ENCODE measurements around the gene EEF2K. TPM values are rescaled to one million over a fixed set of nuclear protein-coding genes. Genes with fewer than 3 reads are reported as not detected.

The EEF2K gene
- total and polyA plus RNA-seq, 2 of the 13 experiments (the other 11 are each of a cell fraction or from before 2014, with no cell fraction given): 22.0 to 23.8 TPM

DNA sequence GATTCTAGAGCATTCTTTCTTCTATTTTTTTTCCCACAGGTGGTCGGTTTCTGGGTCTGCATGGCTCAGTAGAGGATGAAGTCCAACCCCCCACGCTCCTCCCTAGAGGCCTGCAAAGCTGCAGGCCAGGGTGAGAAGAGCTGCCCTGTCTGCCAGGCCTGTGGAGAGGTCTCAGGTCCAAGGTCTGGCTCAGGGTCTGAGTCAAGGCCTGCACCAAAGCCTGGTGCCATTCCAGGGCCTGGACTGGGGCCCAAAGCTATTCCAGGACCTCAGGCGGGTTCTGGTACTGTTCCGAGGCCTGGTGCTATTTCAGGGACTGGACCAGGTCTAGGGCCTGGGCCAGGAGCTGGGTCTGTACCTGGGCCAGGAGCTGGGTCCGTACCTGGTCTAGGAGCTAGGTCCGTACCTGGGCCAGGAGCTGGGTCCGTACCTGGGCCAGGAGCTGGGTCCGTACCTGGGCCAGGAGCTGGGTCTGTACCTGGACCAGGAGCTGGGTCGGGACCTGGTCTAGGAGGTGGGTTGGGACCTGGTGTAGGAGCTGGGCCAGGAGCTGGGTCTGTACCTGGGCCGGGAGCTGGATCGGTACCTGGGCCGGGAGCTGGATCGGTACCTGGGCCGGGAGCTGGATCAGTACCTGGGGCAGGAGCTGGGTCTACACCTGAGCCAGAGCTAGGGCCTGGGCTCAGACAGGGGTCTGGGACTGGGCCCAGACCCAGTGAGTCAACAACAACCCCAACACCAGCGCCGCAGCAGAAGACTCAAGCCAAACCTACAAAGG lies 40.4 kb upstream of the EEF2K start (continued):
- TF ChIP-seq MEIS1 (CRISPR knock-in tag; IDR thresholded peaks at IDR 0.05; ENCODE audit: borderline replicate concordance) (peak; percentile 3; the same call in 1 of the 2 replicates), MTA1 (CRISPR knock-in tag; IDR thresholded peaks at IDR 0.05; ENCODE audit: borderline replicate concordance) (peak; percentile 52; the same call in 1 of the 2 replicates), RARA (CRISPR knock-in tag; IDR thresholded peaks at IDR 0.05) (peak; percentile 37; the same call in 1 of the 2 replicates), ZC3H13 (CRISPR knock-in tag; IDR thresholded peaks at IDR 0.05) (no peak), FLYWCH1 (CRISPR knock-in tag; IDR thresholded peaks at IDR 0.05) (no peak), RNF2 (conservative IDR thresholded peaks at IDR 0.05; ENCODE audit: low read depth) (no peak), FOSL2 (CRISPR knock-in tag; IDR thresholded peaks at IDR 0.05) (0 out of 2 replicates have a peak, but pooled peaks have one; percentile 19), ETV5 (CRISPR knock-in tag; IDR thresholded peaks at IDR 0.05; ENCODE audit: borderline replicate concordance) (no peak), ZNF75D (CRISPR knock-in tag; IDR thresholded peaks at IDR 0.05; ENCODE audit: borderline replicate concordance) (no peak), ZNF224 (CRISPR knock-in tag; IDR thresholded peaks at IDR 0.05) (no peak), REPIN1 (CRISPR knock-in tag; IDR thresholded peaks at IDR 0.05; ENCODE audit: borderline replicate concordance, low read depth) (no peak)
- TF ChIP-seq, protein P1, sequence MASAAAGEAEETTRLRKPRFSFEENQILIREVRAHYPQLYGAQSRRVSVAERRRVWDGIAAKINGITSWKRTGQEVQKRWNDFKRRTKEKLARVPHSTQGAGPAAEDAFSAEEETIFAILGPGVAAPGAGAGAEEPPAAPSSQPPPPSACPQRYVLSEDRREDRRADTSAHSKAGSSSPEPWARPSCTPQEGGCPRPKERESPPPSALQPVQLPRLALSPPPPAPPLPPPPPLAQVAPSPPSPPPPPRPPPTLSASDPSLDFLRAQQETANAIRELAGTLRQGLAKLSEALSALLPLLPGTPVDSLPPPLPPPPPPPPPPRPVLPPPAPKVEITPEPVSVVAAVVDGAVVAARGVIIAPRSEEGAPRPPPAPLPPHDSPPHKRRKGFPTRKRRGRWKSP (CRISPR knock-in tag; IDR thresholded peaks at IDR 0.05): no peak
- TF ChIP-seq, protein P2, sequence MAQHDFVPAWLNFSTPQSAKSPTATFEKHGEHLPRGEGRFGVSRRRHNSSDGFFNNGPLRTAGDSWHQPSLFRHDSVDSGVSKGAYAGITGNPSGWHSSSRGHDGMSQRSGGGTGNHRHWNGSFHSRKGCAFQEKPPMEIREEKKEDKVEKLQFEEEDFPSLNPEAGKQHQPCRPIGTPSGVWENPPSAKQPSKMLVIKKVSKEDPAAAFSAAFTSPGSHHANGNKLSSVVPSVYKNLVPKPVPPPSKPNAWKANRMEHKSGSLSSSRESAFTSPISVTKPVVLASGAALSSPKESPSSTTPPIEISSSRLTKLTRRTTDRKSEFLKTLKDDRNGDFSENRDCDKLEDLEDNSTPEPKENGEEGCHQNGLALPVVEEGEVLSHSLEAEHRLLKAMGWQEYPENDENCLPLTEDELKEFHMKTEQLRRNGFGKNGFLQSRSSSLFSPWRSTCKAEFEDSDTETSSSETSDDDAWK (CRISPR knock-in tag; IDR thresholded peaks at IDR 0.05): no peak
- TF ChIP-seq, protein P3, sequence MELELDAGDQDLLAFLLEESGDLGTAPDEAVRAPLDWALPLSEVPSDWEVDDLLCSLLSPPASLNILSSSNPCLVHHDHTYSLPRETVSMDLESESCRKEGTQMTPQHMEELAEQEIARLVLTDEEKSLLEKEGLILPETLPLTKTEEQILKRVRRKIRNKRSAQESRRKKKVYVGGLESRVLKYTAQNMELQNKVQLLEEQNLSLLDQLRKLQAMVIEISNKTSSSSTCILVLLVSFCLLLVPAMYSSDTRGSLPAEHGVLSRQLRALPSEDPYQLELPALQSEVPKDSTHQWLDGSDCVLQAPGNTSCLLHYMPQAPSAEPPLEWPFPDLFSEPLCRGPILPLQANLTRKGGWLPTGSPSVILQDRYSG (CRISPR knock-in tag; IDR thresholded peaks at IDR 0.05): no peak
- TF ChIP-seq, protein P4, sequence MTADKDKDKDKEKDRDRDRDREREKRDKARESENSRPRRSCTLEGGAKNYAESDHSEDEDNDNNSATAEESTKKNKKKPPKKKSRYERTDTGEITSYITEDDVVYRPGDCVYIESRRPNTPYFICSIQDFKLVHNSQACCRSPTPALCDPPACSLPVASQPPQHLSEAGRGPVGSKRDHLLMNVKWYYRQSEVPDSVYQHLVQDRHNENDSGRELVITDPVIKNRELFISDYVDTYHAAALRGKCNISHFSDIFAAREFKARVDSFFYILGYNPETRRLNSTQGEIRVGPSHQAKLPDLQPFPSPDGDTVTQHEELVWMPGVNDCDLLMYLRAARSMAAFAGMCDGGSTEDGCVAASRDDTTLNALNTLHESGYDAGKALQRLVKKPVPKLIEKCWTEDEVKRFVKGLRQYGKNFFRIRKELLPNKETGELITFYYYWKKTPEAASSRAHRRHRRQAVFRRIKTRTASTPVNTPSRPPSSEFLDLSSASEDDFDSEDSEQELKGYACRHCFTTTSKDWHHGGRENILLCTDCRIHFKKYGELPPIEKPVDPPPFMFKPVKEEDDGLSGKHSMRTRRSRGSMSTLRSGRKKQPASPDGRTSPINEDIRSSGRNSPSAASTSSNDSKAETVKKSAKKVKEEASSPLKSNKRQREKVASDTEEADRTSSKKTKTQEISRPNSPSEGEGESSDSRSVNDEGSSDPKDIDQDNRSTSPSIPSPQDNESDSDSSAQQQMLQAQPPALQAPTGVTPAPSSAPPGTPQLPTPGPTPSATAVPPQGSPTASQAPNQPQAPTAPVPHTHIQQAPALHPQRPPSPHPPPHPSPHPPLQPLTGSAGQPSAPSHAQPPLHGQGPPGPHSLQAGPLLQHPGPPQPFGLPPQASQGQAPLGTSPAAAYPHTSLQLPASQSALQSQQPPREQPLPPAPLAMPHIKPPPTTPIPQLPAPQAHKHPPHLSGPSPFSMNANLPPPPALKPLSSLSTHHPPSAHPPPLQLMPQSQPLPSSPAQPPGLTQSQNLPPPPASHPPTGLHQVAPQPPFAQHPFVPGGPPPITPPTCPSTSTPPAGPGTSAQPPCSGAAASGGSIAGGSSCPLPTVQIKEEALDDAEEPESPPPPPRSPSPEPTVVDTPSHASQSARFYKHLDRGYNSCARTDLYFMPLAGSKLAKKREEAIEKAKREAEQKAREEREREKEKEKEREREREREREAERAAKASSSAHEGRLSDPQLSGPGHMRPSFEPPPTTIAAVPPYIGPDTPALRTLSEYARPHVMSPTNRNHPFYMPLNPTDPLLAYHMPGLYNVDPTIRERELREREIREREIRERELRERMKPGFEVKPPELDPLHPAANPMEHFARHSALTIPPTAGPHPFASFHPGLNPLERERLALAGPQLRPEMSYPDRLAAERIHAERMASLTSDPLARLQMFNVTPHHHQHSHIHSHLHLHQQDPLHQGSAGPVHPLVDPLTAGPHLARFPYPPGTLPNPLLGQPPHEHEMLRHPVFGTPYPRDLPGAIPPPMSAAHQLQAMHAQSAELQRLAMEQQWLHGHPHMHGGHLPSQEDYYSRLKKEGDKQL (CRISPR knock-in tag; IDR thresholded peaks at IDR 0.05; ENCODE audit: low read depth): no peak
- TF ChIP-seq, protein P5, sequence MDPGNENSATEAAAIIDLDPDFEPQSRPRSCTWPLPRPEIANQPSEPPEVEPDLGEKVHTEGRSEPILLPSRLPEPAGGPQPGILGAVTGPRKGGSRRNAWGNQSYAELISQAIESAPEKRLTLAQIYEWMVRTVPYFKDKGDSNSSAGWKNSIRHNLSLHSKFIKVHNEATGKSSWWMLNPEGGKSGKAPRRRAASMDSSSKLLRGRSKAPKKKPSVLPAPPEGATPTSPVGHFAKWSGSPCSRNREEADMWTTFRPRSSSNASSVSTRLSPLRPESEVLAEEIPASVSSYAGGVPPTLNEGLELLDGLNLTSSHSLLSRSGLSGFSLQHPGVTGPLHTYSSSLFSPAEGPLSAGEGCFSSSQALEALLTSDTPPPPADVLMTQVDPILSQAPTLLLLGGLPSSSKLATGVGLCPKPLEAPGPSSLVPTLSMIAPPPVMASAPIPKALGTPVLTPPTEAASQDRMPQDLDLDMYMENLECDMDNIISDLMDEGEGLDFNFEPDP (CRISPR knock-in tag; conservative IDR thresholded peaks at IDR 0.05): no peak
- TF ChIP-seq, protein P6, sequence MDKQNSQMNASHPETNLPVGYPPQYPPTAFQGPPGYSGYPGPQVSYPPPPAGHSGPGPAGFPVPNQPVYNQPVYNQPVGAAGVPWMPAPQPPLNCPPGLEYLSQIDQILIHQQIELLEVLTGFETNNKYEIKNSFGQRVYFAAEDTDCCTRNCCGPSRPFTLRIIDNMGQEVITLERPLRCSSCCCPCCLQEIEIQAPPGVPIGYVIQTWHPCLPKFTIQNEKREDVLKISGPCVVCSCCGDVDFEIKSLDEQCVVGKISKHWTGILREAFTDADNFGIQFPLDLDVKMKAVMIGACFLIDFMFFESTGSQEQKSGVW (CRISPR knock-in tag; IDR thresholded peaks at IDR 0.05; ENCODE audit: borderline replicate concordance): no peak

All from HepG2 (cell line).